ENCODE results near the gene OGG1.

The OGG1 gene

GRCh38 chr3:9795207-9795606, 45.5 kb downstream of the OGG1 start:
- no peak for TF ChIP-seq KLF10 (tag by site-specific recombination; IDR thresholded peaks at IDR 0.05)
- TF ChIP-seq PRDM2 (tag by site-specific recombination; IDR thresholded peaks at IDR 0.05; ENCODE audit: borderline replicate concordance) = no peak
- ChIA-PET POLR2A (interaction anchor here (0.5 to 1.5 kb wide), 5 partner anchors 8 to 380 kb away, joined by 3 to 4 read pairs (median 3); partner anchors contain the start of gene CAMK1), CTCF (interaction anchor here (0.6 to 0.9 kb wide), 2 partner anchors 9 to 16 kb away, joined by 3 to 5 read pairs; no protein-coding TSS in a partner anchor)
- no peak overlapping the region for H3K27ac ChIP-seq (ENCODE audit: extremely low read depth, low read depth, low read length)
- no peaks in the 10 kb centered on the region for H3K4me1 ChIP-seq (ENCODE audit: control insufficient read depth, insufficient read depth, low read length)
- H3K9me3 ChIP-seq (ENCODE audit: control insufficient read depth, insufficient read depth, low read depth, low read length) = no peaks in the 10 kb centered on the region
- H3K36me3 ChIP-seq (ENCODE audit: control insufficient read depth in 2 of 2, insufficient read depth in 1 of 2, low read length in 2 of 2) = peaks cover 35 to 64% of the 10 kb centered on the region in 2 experiments
- H3K4me3 ChIP-seq (ENCODE audit: low read depth, low read length) = no peak overlapping the region

GRCh38 chr3:9797196-9797945, 47.6 kb downstream of the OGG1 start:
- ChIA-PET CTCF (interaction anchor here (0.6 to 1.5 kb wide), 4 partner anchors 11 to 466 kb away, joined by 3 to 7 read pairs (median 4); no protein-coding TSS in a partner anchor), POLR2A (interaction anchor here (0.7 to 1.3 kb wide), 3 partner anchors 11 to 69 kb away, joined by 3 to 5 read pairs (median 3); no protein-coding TSS in a partner anchor)
- H3K36me3 ChIP-seq (ENCODE audit: control insufficient read depth in 2 of 2, insufficient read depth in 1 of 2, low read length in 2 of 2) = peaks cover 54 to 68% of the 10 kb centered on the region in 2 experiments
- no peak overlapping the region for H3K4me3 ChIP-seq (ENCODE audit: low read depth, low read length)
- H3K4me1 ChIP-seq (ENCODE audit: control insufficient read depth, insufficient read depth, low read length) = no peaks in the 10 kb centered on the region
- TF ChIP-seq ZFHX2 (tag by site-specific recombination; conservative IDR thresholded peaks at IDR 0.05) (no peak), ZNF488 (tag by site-specific recombination; IDR thresholded peaks at IDR 0.05) (no peak)
- no peaks in the 10 kb centered on the region for H3K9me3 ChIP-seq (ENCODE audit: control insufficient read depth, insufficient read depth, low read depth, low read length)
- no peak overlapping the region for H3K27ac ChIP-seq (ENCODE audit: extremely low read depth, low read depth, low read length)

GRCh38 chr3:9800529-9800928, 50.8 kb downstream of the OGG1 start:
- Histone ChIP-seq H3K4me1 (ENCODE audit: control insufficient read depth, insufficient read depth, low read length) (no peaks in the 10 kb centered on the region), H3K27ac (ENCODE audit: extremely low read depth, low read depth, low read length) (no peak overlapping the region), H3K36me3 (ENCODE audit: control insufficient read depth in 2 of 2, insufficient read depth in 1 of 2, low read length in 2 of 2) (peaks cover 65 to 85% of the 10 kb centered on the region in 2 experiments), H3K4me3 (ENCODE audit: low read depth, low read length) (no peak overlapping the region), H3K9me3 (ENCODE audit: control insufficient read depth, insufficient read depth, low read depth, low read length) (no peaks in the 10 kb centered on the region)
- CTCF ChIA-PET = interaction anchor here (1.1 kb wide), 1 partner anchor 449 kb away, joined by 7 read pairs; no protein-coding TSS in a partner anchor
- POLR2A ChIA-PET = interaction anchor here (0.7 to 1.3 kb wide), 2 partner anchors 8 to 286 kb away, joined by 4 to 7 read pairs; partner anchors contain the start of gene ARPC4
- TF ChIP-seq ZNF449 (tag by site-specific recombination; IDR thresholded peaks at IDR 0.05) = no peak
- no peak for TF ChIP-seq ZNF274 (IDR thresholded peaks at IDR 0.05; ENCODE audit: low read length)
- TF ChIP-seq ZNF274 (tag by site-specific recombination; IDR thresholded peaks at IDR 0.05; ENCODE audit: borderline replicate concordance) = no peak
- TF ChIP-seq ZNF354C (tag by site-specific recombination; IDR thresholded peaks at IDR 0.05; ENCODE audit: borderline replicate concordance, low read depth) = no peak
- no peak for TF ChIP-seq ZNF132 (tag by site-specific recombination; IDR thresholded peaks at IDR 0.05; ENCODE audit: borderline replicate concordance)
- TF ChIP-seq ZNF837 (tag by site-specific recombination; IDR thresholded peaks at IDR 0.05) = no peak
- no peak for TF ChIP-seq ZNF544 (tag by site-specific recombination; IDR thresholded peaks at IDR 0.05)
- TF ChIP-seq FEZF1 (tag by site-specific recombination; IDR thresholded peaks at IDR 0.05) = no peak
- no peak for TF ChIP-seq ZNF600 (tag by site-specific recombination; IDR thresholded peaks at IDR 0.05)
- TF ChIP-seq ZNF19 (tag by site-specific recombination; IDR thresholded peaks at IDR 0.05; ENCODE audit: low read depth) = no peak
- TF ChIP-seq ZNF610 (tag by site-specific recombination; IDR thresholded peaks at IDR 0.05; ENCODE audit: borderline replicate concordance) = no peak
- TF ChIP-seq ZNF266 (tag by site-specific recombination; IDR thresholded peaks at IDR 0.05; ENCODE audit: low read depth) = no peak
- no peak for TF ChIP-seq ZIC2 (tag by site-specific recombination; IDR thresholded peaks at IDR 0.05)
- TF ChIP-seq ZNF114 (tag by site-specific recombination; IDR thresholded peaks at IDR 0.05) = no peak
- no peak for TF ChIP-seq GLIS1 (tag by site-specific recombination; IDR thresholded peaks at IDR 0.05)
- TF ChIP-seq ZNF585B (tag by site-specific recombination; IDR thresholded peaks at IDR 0.05) = no peak
- TF ChIP-seq PRDM1 (tag by site-specific recombination; IDR thresholded peaks at IDR 0.05) = no peak
- TF ChIP-seq ZNF140 (tag by site-specific recombination; IDR thresholded peaks at IDR 0.05) = no peak
- no peak for TF ChIP-seq ZNF670 (tag by site-specific recombination; IDR thresholded peaks at IDR 0.05; ENCODE audit: low read depth)

Measured in HEK293 (cell line).